WTC11 (cell line): ENCODE data around the gene ERC2. TPM values are rescaled to one million over a fixed set of nuclear protein-coding genes. Genes with fewer than 3 reads are reported as not detected.

Source experiments
- ATAC-seq: fragments of 200-7000 bp; cut with Tn5 transposase; 2 replicates; pipeline ENCODE4 v1.10.0; 2021; ENCODE audit warnings: mild to moderate bottlenecking, moderate library complexity
- CTCF ChIA-PET: fragments of 300-600 bp; sonication (Branson Sonifier 250); formaldehyde crosslinking; loops from one replicate; lab custom pipeline; 2021; ENCODE audit warnings: antibody characterized with exemption; lab: Charles Lee
- POLR2A ChIA-PET: fragments of 350-600 bp; sonication (Branson Sonifier 250); formaldehyde crosslinking; loops from one replicate; lab custom pipeline; 2021; ENCODE audit warnings: antibody characterized with exemption; lab: Charles Lee
- DNase-seq: peaks from one replicate; pipeline ENCODE4 v3.0.0; 2021; ENCODE audit warnings: low spot score
- H3K27ac Mint-ChIP-seq: 2 replicates; pipeline ENCODE4 v1.8.0; 2021; ENCODE audit warnings: mixed read lengths
- H3K27me3 Mint-ChIP-seq: 2 replicates; pipeline ENCODE4 v1.8.0; 2021; ENCODE audit warnings: low read depth, mild to moderate bottlenecking, moderate library complexity, mixed read lengths
- H3K36me3 Mint-ChIP-seq: 2 replicates; pipeline ENCODE4 v1.8.0; 2021; ENCODE audit warnings: mixed read lengths
- H3K4me1 Mint-ChIP-seq: 2 replicates; pipeline ENCODE4 v1.8.0; 2022; ENCODE audit warnings: mixed read lengths
- H3K4me3 Mint-ChIP-seq: 2 replicates; pipeline ENCODE4 v1.8.0; 2021; ENCODE audit warnings: mild to moderate bottlenecking, moderate library complexity, mixed read lengths
- H3K9me3 Mint-ChIP-seq: 2 replicates; pipeline ENCODE4 v1.8.0; 2021; ENCODE audit warnings: mixed read lengths
- CDX4 ChIP-seq: fragments of 250-450 bp; sonication (Bioruptor Pico); IDR thresholded peaks from 2 replicates; pipeline ENCODE4 v1.9.0; 2021; ENCODE audit warnings: moderate library complexity, mild to moderate bottlenecking, inconsistent platforms, borderline replicate concordance
- E2F4 ChIP-seq: sonication (generic); formaldehyde crosslinking; IDR thresholded peaks from 2 replicates; pipeline ENCODE4 v1.8.1; 2022; ENCODE audit warnings: low read depth, mild to moderate bottlenecking, moderate library complexity, missing genetic modification reagents, borderline replicate concordance
- ERG ChIP-seq: fragments of 250-450 bp; sonication (Bioruptor Pico); IDR thresholded peaks from 2 replicates; pipeline ENCODE4 v1.8.0; 2021; ENCODE audit warnings: mild to moderate bottlenecking
- FOXK1 ChIP-seq: sonication (generic); formaldehyde crosslinking; IDR thresholded peaks from 2 replicates; pipeline ENCODE4 v1.8.0; 2022; ENCODE audit warnings: mild to moderate bottlenecking, moderate library complexity, missing genetic modification reagents
- HMGA2 ChIP-seq: fragments of 250-450 bp; sonication (Bioruptor Pico); IDR thresholded peaks from 2 replicates; pipeline ENCODE4 v1.4.0; 2021; ENCODE audit warnings: mild to moderate bottlenecking, moderate library complexity
- HMGXB4 ChIP-seq: sonication (generic); formaldehyde crosslinking; IDR thresholded peaks from 2 replicates; pipeline ENCODE4 v1.8.1; 2023; ENCODE audit warnings: mild to moderate bottlenecking, moderate library complexity, missing genetic modification reagents
- NFATC4 ChIP-seq: fragments of 250-450 bp; sonication (Bioruptor Pico); IDR thresholded peaks from 2 replicates; pipeline ENCODE4 v1.9.0; 2021; ENCODE audit warnings: mild to moderate bottlenecking
- NR1H2 ChIP-seq: sonication (generic); formaldehyde crosslinking; IDR thresholded peaks from 2 replicates; pipeline ENCODE4 v1.9.0; 2021; ENCODE audit warnings: mild to moderate bottlenecking, moderate library complexity, missing genetic modification reagents
- NR3C1 ChIP-seq: sonication (generic); formaldehyde crosslinking; conservative IDR thresholded peaks from 2 replicates; pipeline ENCODE4 v1.8.1; 2023; ENCODE audit warnings: low read depth, mild to moderate bottlenecking, missing genetic modification reagents
- PRRX2 ChIP-seq: fragments of 250-450 bp; sonication (Bioruptor Pico); IDR thresholded peaks from 2 replicates; pipeline ENCODE4 v1.8.0; 2021; ENCODE audit warnings: mild to moderate bottlenecking
- RORB ChIP-seq: fragments of 250-450 bp; sonication (Bioruptor Pico); IDR thresholded peaks from 2 replicates; pipeline ENCODE4 v1.9.0; 2021; ENCODE audit warnings: mild to moderate bottlenecking
- SP1 ChIP-seq: sonication (generic); formaldehyde crosslinking; conservative IDR thresholded peaks from 2 replicates; pipeline ENCODE4 v1.8.1; 2022; ENCODE audit warnings: missing genetic modification reagents
- USF1 ChIP-seq: sonication (generic); formaldehyde crosslinking; IDR thresholded peaks from 2 replicates; pipeline ENCODE4 v1.8.0; 2022; ENCODE audit warnings: mild to moderate bottlenecking, missing genetic modification reagents
- USF2 ChIP-seq: sonication (generic); formaldehyde crosslinking; IDR thresholded peaks from 2 replicates; pipeline ENCODE4 v1.8.1; 2023; ENCODE audit warnings: mild to moderate bottlenecking, missing genetic modification reagents, moderate library complexity
- ZNF263 ChIP-seq: sonication (generic); formaldehyde crosslinking; IDR thresholded peaks from 2 replicates; pipeline ENCODE4 v1.8.1; 2022; ENCODE audit warnings: low read depth, mild to moderate bottlenecking, moderate library complexity, missing genetic modification reagents
- ZNF512 ChIP-seq: sonication (generic); formaldehyde crosslinking; IDR thresholded peaks from 2 replicates; pipeline ENCODE4 v1.8.1; 2022; ENCODE audit warnings: missing genetic modification reagents, borderline replicate concordance
- total RNA-seq: library from RNA; stranded (reverse); gene quantifications from 3 replicates; pipeline ENCODE4 v1.2.3, GENCODE V29; 2021
- TF ChIP-seq, protein P1 (sequence below): sonication (generic); formaldehyde crosslinking; IDR thresholded peaks from 2 replicates; pipeline ENCODE4 v1.8.1; 2022; ENCODE audit warnings: low read depth, missing genetic modification reagents, borderline replicate concordance
- TF ChIP-seq, protein P2 (sequence below): fragments of 250-450 bp; sonication (Bioruptor Pico); IDR thresholded peaks from 2 replicates; pipeline ENCODE4 v2.1.2; 2022; ENCODE audit warnings: mild to moderate bottlenecking, moderate library complexity
- TF ChIP-seq, protein P3 (sequence below): sonication (generic); formaldehyde crosslinking; IDR thresholded peaks from 2 replicates; pipeline ENCODE4 v1.8.1; 2023; ENCODE audit warnings: mild to moderate bottlenecking, missing genetic modification reagents

ERC2 gene
- total RNA-seq, 1 experiment from 2014 or later: 23.5 TPM

DNA sequence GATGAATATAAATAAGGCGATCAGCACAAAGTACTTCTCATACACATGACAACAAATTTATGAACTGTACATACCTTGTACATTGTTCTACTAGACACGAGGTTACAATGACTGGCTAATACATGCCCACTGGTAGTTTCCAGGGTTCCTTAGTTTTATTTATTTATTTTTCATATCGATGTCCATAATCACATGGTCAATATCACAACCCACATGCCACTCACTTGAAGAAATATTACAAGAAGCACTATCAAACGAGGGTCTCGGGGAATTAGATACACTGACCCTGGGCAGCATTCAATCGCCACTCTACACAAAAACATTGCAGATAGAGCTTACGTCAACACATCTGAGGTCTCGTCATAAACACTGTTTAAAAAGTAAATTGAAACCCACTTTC is 959.9 kb downstream of the ERC2 start:
- ATAC-seq (no peak), DNase-seq (no peak)
- Mint-ChIP-seq H3K36me3 (no peaks in the 10 kb centered on the region), H3K4me1 (peaks cover 26% of the 10 kb centered on the region), H3K9me3 (no peaks in the 10 kb centered on the region), H3K27me3 (no peaks in the 10 kb centered on the region), H3K4me3 (no peak overlapping the region), H3K27ac (no peak overlapping the region)
- ChIA-PET CTCF (no interaction called here), POLR2A (no interaction called here)
- no peak for TF ChIP-seq SP1
- TF ChIP-seq RORB: no peak
- no peak for TF ChIP-seq E2F4 (CRISPR knock-in tag)
- TF ChIP-seq ZNF512 (CRISPR knock-in tag): no peak
- no peak for TF ChIP-seq HMGXB4 (CRISPR knock-in tag)
- TF ChIP-seq USF1 (CRISPR knock-in tag): no peak
- TF ChIP-seq NR3C1 (CRISPR knock-in tag): no peak
- TF ChIP-seq USF2 (CRISPR knock-in tag): no peak
- TF ChIP-seq NFATC4 (CRISPR knock-in tag): no peak
- no peak for TF ChIP-seq NR1H2 (CRISPR knock-in tag)
- TF ChIP-seq, protein P1, sequence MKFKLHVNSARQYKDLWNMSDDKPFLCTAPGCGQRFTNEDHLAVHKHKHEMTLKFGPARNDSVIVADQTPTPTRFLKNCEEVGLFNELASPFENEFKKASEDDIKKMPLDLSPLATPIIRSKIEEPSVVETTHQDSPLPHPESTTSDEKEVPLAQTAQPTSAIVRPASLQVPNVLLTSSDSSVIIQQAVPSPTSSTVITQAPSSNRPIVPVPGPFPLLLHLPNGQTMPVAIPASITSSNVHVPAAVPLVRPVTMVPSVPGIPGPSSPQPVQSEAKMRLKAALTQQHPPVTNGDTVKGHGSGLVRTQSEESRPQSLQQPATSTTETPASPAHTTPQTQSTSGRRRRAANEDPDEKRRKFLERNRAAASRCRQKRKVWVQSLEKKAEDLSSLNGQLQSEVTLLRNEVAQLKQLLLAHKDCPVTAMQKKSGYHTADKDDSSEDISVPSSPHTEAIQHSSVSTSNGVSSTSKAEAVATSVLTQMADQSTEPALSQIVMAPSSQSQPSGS (CRISPR knock-in tag): no peak
- TF ChIP-seq FOXK1 (CRISPR knock-in tag): no peak
- TF ChIP-seq CDX4 (CRISPR knock-in tag): no peak

DNA sequence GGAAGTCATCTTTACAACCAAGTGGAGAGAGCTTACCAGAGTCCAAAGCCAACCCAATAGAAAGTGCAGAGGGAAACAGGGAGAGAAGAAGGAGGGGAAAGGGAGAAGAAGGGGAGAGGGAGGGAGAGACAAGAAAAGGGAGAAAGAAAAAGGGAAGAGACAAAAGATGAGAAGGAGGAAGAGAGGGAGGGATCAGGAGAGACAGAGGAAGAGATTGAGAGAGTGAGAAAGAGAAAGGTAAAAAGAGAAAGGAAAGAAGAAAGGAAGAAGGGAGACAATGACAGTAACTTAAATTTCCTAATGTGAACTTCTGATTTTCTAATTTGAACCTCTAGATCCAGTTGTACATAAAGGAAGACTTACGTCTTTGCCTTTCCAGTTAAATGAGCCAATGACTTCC is 960.5 kb downstream of the ERC2 start:
- H3K27ac Mint-ChIP-seq: no peak overlapping the region
- POLR2A ChIA-PET: no interaction called here
- ATAC-seq: no peak
- no peak overlapping the region for H3K4me3 Mint-ChIP-seq
- H3K36me3 Mint-ChIP-seq: no peaks in the 10 kb centered on the region
- TF ChIP-seq, protein P2, sequence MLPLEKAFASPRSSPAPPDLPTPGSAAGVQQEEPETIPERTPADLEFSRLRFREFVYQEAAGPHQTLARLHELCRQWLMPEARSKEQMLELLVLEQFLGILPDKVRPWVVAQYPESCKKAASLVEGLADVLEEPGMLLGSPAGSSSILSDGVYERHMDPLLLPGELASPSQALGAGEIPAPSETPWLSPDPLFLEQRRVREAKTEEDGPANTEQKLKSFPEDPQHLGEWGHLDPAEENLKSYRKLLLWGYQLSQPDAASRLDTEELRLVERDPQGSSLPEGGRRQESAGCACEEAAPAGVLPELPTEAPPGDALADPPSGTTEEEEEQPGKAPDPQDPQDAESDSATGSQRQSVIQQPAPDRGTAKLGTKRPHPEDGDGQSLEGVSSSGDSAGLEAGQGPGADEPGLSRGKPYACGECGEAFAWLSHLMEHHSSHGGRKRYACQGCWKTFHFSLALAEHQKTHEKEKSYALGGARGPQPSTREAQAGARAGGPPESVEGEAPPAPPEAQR (CRISPR knock-in tag): no peak
- no peak for TF ChIP-seq ZNF263 (CRISPR knock-in tag)
- TF ChIP-seq HMGA2 (CRISPR knock-in tag): no peak
- no peak for TF ChIP-seq ERG (CRISPR knock-in tag)
- TF ChIP-seq PRRX2: no peak
- no peak for TF ChIP-seq E2F4 (CRISPR knock-in tag)
- TF ChIP-seq, protein P3, sequence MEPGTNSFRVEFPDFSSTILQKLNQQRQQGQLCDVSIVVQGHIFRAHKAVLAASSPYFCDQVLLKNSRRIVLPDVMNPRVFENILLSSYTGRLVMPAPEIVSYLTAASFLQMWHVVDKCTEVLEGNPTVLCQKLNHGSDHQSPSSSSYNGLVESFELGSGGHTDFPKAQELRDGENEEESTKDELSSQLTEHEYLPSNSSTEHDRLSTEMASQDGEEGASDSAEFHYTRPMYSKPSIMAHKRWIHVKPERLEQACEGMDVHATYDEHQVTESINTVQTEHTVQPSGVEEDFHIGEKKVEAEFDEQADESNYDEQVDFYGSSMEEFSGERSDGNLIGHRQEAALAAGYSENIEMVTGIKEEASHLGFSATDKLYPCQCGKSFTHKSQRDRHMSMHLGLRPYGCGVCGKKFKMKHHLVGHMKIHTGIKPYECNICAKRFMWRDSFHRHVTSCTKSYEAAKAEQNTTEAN: no peak
- TF ChIP-seq, all 79 proteins: peak for 0
- H3K9me3 Mint-ChIP-seq: no peaks in the 10 kb centered on the region
- CTCF ChIA-PET: no interaction called here
- H3K27me3 Mint-ChIP-seq: no peaks in the 10 kb centered on the region
- peaks cover 20% of the 10 kb centered on the region for H3K4me1 Mint-ChIP-seq
- no peak for DNase-seq
